SU-DHL-6 (cell line): ENCODE results near the gene CDK7.

Experiments
- H2AFZ ChIP-seq: fragments of 200-600 bp; sonication (generic); 2 replicates; pipeline ENCODE4 v1.6.1; 2014; ENCODE audit warnings: low read depth, mild to moderate bottlenecking, moderate library complexity, mixed read lengths, antibody characterized with exemption, low read length; ENCODE audit not compliant: severe bottlenecking
- H3F3A ChIP-seq: fragments of 200-600 bp; shearing (Covaris generic); 2 replicates; pipeline ENCODE4 v1.6.0; 2016; ENCODE audit warnings: antibody characterized with exemption, mild to moderate bottlenecking; ENCODE audit not compliant: insufficient read depth
- H3K27ac ChIP-seq: fragments of 200-600 bp; sonication (generic); 2 replicates; pipeline ENCODE4 v1.5.1; 2016; ENCODE audit warnings: low read depth, mild to moderate bottlenecking, low read length, moderate library complexity, mixed read lengths
- H3K27me3 ChIP-seq: fragments of 200-600 bp; sonication (generic), shearing (Covaris generic); 2 replicates; pipeline ENCODE4 v1.6.0; 2014; ENCODE audit warnings: mild to moderate bottlenecking, low read length
- H3K36me3 ChIP-seq: fragments of 200-600 bp; sonication (generic); 2 replicates; pipeline ENCODE4 v1.6.1; 2014; ENCODE audit warnings: mild to moderate bottlenecking, low read length, mixed read lengths
- H3K4me2 ChIP-seq: fragments of 300-600, 200-600 bp; shearing (Covaris generic), sonication (generic); 2 replicates; pipeline ENCODE4 v1.6.0; 2014; ENCODE audit warnings: low read length, low read depth, mild to moderate bottlenecking; ENCODE audit not compliant: poor library complexity, severe bottlenecking
- H3K4me3 ChIP-seq: fragments of 200-600 bp; sonication (generic); 2 replicates; pipeline ENCODE4 v1.5.1; 2014; ENCODE audit warnings: antibody characterized with exemption, low read length, mild to moderate bottlenecking, mixed read lengths; ENCODE audit not compliant: insufficient read depth, poor library complexity, severe bottlenecking
- H3K79me2 ChIP-seq: fragments of 200-600 bp; sonication (generic); 2 replicates; pipeline ENCODE4 v1.6.1; 2014; ENCODE audit warnings: mild to moderate bottlenecking, low read length, moderate library complexity; ENCODE audit not compliant: insufficient read depth
- H3K9ac ChIP-seq: fragments of 200-600 bp; sonication (generic); 2 replicates; pipeline ENCODE4 v1.7.0; 2014; ENCODE audit warnings: mild to moderate bottlenecking, low read length
- H3K9me2 ChIP-seq: fragments of 200-600 bp; sonication (generic); replicated peaks from 2 replicates; pipeline ENCODE4 v1.6.1; 2014; ENCODE audit warnings: low read length; ENCODE audit not compliant: insufficient read depth
- H3K9me3 ChIP-seq: fragments of 200-600 bp; sonication (generic); 2 replicates; pipeline ENCODE4 v1.6.1; 2014; ENCODE audit warnings: low read length, mixed read lengths; ENCODE audit not compliant: insufficient read depth
- H4K20me1 ChIP-seq: fragments of 200-600 bp; sonication (generic); 2 replicates; pipeline ENCODE4 v1.6.1; 2014; ENCODE audit warnings: low read depth, mild to moderate bottlenecking, antibody characterized with exemption, low read length, moderate library complexity, mixed read lengths
- CTCF ChIP-seq: fragments of 200-600 bp; sonication (generic); IDR thresholded peaks from one replicate; pipeline ENCODE4 v1.5.1; 2017; ENCODE audit warnings: antibody characterized with exemption, mild to moderate bottlenecking, low read length, moderate library complexity; ENCODE audit not compliant: insufficient read depth, poor library complexity, severe bottlenecking
- EZH2phosphoT487 ChIP-seq: fragments of 200-600 bp; sonication (generic), shearing (Covaris generic); conservative IDR thresholded peaks from 2 replicates; pipeline ENCODE4 v1.6.1; 2018; ENCODE audit warnings: mild to moderate bottlenecking, antibody characterized with exemption, low read length, moderate library complexity, mixed read lengths

Gene CDK7

DNA sequence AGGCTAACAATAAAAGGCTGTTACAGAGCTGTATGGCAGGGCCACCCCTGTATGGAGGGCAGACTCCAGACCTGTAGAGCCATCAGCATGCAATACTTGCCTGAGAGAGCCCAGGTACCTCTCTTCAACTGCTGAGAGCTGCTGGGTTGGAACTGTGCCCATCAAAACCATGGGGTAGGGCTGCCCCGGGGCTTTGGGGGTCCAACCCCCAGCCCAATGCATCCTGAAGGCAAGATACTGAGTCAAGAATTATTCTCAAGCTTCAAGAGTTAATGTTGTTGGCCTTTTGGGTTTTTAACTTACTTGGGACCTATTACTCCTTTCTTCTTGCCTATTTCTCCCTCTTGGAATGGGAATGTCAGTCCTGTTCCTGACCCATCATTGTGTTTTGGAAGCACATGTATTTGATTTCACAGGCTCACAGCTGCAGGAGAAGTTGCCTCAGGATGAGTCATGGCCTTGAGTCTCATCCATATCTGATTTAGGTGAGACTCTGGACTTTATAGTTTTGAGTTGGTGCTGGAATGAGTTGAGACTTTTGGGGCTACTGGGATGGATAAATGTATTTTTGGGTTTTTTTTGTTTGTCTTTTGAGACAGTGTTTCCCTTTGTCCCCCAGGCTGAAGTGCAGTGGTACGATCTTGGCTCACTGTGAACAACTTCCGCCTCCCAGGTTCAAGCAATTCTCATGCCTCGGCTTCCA, 21.0 kb upstream of the CDK7 start:
- no peak overlapping the region for H3K9ac ChIP-seq
- H3K79me2 ChIP-seq, result peaks cover 6% of the 10 kb centered on the region
- peaks cover 5% of the 10 kb centered on the region; the same call in 1 of the 2 replicates for H3K36me3 ChIP-seq
- no peak overlapping the region for H3K4me2 ChIP-seq
- H3K27ac ChIP-seq, result no peak overlapping the region
- no peak overlapping the region for H3K4me3 ChIP-seq
- H3K9me2 ChIP-seq, result no peaks in the 10 kb centered on the region
- H2AFZ ChIP-seq, result no peak overlapping the region
- no peaks in the 10 kb centered on the region for H3K27me3 ChIP-seq
- no peaks in the 10 kb centered on the region for H3K9me3 ChIP-seq
- TF ChIP-seq CTCF (no peak), EZH2phosphoT487 (no peak)
- no peaks in the 10 kb centered on the region for H4K20me1 ChIP-seq
- peaks cover 9% of the 10 kb centered on the region for H3F3A ChIP-seq

- TF ChIP-seq EZH2phosphoT487 (no peak), CTCF (no peak)
- Histone ChIP-seq H3K79me2 (peaks cover 25% of the 10 kb centered on the region), H3K36me3 (no peaks in the 10 kb centered on the region), H3K9me3 (no peaks in the 10 kb centered on the region), H3K4me3 (peak overlapping the region; percentile 81), H4K20me1 (no peaks in the 10 kb centered on the region), H3K9me2 (no peaks in the 10 kb centered on the region), H3F3A (peaks cover 9% of the 10 kb centered on the region), H3K4me2 (peak overlapping the region; percentile 96), H3K9ac (peak overlapping the region; percentile 79), H3K27me3 (no peaks in the 10 kb centered on the region), H2AFZ (peak overlapping the region; percentile 82), H3K27ac (peak overlapping the region; percentile 78)
Observed at GRCh38 chr5:69217151-69217511, 17.6 kb upstream of the CDK7 start.

DNA sequence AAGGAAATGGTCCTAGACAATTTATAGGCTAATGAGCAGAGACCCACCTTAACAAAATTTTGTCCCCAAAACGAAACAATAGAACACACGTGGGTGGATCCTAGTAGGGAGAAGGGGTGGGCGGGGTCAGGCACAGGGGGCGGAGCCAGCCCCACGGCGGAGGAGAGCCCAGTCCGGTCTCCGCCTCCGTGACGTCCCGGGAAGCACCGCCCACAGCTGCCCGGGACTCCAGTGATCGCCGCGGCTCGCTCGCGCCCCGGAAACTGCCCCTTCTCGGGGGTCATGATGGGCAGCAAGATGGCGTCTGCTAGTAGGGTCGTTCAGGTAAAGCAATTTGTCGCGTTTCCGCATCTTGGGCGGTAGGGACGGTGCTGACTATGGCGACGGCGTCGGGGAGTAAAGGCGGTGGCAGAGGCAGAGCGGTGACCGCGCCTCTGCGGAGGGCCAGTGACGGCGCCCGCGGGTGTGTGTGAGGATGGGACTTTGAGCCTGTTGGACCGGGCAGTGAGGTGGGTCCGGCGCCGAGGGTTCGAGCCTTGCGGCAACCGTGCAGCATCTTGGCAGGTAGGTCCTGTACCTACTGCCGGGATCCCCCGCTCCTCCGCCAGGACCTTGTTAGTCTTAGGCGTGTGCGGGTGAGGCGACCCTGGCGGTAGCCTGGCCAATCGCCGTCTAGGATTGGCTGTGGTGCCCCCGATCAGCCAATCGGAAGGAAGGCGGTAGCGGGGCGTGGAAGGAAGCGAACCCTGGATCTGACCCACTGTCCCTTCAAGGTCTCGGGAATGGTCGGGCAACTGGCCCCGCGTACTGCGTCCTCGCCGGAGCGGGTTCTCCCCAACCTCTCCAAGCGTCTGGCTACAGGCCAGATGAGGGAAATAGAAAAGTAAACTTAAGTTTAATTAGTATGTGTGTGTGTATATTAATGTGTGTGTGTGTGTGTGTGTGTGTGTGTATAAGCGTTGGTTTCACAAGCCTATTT, 16.8 kb upstream of the CDK7 start:
- H3K36me3 ChIP-seq, result no peaks in the 10 kb centered on the region

More for the DNA sequence above, 16.8 kb upstream of the CDK7 start:
- Histone ChIP-seq H3K4me2 (peak overlapping the region; percentile 96), H3K79me2 (peaks cover 31% of the 10 kb centered on the region), H4K20me1 (no peaks in the 10 kb centered on the region), H3K4me3 (peak overlapping the region; percentile 81), H3K9me3 (no peaks in the 10 kb centered on the region), H3K27ac (peak overlapping the region; percentile 78), H3K9me2 (no peaks in the 10 kb centered on the region), H3F3A (peaks cover 9% of the 10 kb centered on the region), H3K27me3 (no peaks in the 10 kb centered on the region), H3K9ac (peak overlapping the region; percentile 79), H2AFZ (peak overlapping the region; percentile 82)
- TF ChIP-seq CTCF, result no peak
- TF ChIP-seq EZH2phosphoT487, result no peak
